HUES48 (cell line): ENCODE results near the gene HIPK2.
A peak's percentile ranks its signal among the peaks of the same experiment; 100 is the strongest.

Experiments used
- H3K27ac ChIP-seq: one replicate; pipeline ENCODE4 v1.7.0; 2013; ENCODE audit warnings: low read depth, low read length, inconsistent platforms
- H3K27me3 ChIP-seq: 2 replicates; pipeline ENCODE4 v1.6.1; 2013; ENCODE audit warnings: mild to moderate bottlenecking, low read length; ENCODE audit not compliant: control insufficient read depth, insufficient read depth
- H3K36me3 ChIP-seq: 2 replicates; pipeline ENCODE4 v1.6.1; 2013; ENCODE audit warnings: low read length; ENCODE audit not compliant: control insufficient read depth, insufficient read depth
- H3K4me1 ChIP-seq: 2 replicates; pipeline ENCODE4 v1.6.1; 2013; ENCODE audit warnings: mild to moderate bottlenecking, low read length; ENCODE audit not compliant: control insufficient read depth, insufficient read depth
- H3K4me3 ChIP-seq: 2 replicates; pipeline ENCODE4 v1.5.1; 2013; ENCODE audit warnings: mild to moderate bottlenecking, low read depth, low read length
- H3K9ac ChIP-seq: 2 replicates; pipeline ENCODE4 v1.6.1; 2013; ENCODE audit warnings: mild to moderate bottlenecking, low read depth, low read length, moderate library complexity
- H3K9me3 ChIP-seq: 2 replicates; pipeline ENCODE4 v1.6.1; 2013; ENCODE audit warnings: low read length; ENCODE audit not compliant: control insufficient read depth, insufficient read depth

The HIPK2 gene

DNA sequence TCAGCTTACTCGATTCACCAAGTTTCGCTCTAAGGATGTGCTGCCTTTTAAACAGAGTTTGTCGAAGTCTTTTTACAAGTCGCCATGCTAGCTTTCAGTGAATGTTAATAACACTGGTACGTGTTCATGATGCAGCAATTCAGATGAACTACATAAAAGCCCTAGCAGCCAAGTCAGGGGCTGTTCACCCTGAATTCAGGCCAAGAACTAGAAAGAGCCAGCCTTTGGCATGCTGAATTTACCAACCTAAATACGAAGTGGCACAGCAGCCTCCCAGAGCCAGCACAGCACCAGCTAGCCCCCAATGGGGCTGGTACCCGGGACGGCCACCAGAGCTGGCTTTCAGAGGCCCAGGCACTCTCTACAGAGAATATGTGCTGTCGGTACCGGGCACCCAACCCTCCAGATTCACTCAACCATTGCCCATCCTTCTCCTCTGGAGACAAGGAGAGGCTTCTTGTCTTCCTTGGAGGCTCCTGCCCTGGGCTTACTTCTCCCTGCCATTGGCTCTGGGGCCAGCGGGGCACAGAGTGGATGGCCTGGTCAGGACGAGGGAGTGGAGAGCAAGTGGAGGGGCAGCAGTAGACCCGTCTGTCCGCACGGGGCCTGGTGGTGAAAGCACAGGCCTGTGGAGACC, 64.2 kb downstream of the HIPK2 start:
- H3K9me3 ChIP-seq, result no peaks in the 10 kb centered on the region
- H3K36me3 ChIP-seq, result peaks cover 19% of the 10 kb centered on the region
- H3K4me1 ChIP-seq, result peaks cover 29% of the 10 kb centered on the region
- H3K27me3 ChIP-seq, result no peaks in the 10 kb centered on the region
- H3K27ac ChIP-seq, result peak overlapping the region; percentile 60
- H3K9ac ChIP-seq, result no peak overlapping the region
- no peak overlapping the region for H3K4me3 ChIP-seq

DNA sequence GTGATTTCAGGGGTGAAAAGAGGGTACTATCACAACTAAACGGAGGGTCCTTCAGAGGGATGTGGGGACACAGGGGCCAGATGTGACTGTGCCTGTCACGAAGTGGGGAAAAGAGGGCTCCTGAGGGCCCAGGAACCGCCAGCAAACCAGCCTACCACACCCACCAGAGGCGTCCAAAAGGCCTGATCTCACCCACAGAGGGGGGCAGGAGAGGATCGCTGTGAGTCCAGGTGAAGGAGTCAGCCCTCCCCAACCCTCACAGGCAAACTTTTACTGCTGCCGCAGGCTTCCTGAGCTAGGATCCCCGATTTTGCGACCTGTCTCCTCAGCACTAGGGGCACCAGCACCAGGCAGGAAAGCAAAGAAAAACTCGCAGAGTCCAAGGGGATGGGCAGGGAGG, 64.7 kb downstream of the HIPK2 start:
- Histone ChIP-seq H3K4me1 (peaks cover 29% of the 10 kb centered on the region), H3K27ac (no peak overlapping the region), H3K9me3 (no peaks in the 10 kb centered on the region), H3K9ac (no peak overlapping the region), H3K27me3 (no peaks in the 10 kb centered on the region), H3K36me3 (peaks cover 19% of the 10 kb centered on the region), H3K4me3 (no peak overlapping the region)

DNA sequence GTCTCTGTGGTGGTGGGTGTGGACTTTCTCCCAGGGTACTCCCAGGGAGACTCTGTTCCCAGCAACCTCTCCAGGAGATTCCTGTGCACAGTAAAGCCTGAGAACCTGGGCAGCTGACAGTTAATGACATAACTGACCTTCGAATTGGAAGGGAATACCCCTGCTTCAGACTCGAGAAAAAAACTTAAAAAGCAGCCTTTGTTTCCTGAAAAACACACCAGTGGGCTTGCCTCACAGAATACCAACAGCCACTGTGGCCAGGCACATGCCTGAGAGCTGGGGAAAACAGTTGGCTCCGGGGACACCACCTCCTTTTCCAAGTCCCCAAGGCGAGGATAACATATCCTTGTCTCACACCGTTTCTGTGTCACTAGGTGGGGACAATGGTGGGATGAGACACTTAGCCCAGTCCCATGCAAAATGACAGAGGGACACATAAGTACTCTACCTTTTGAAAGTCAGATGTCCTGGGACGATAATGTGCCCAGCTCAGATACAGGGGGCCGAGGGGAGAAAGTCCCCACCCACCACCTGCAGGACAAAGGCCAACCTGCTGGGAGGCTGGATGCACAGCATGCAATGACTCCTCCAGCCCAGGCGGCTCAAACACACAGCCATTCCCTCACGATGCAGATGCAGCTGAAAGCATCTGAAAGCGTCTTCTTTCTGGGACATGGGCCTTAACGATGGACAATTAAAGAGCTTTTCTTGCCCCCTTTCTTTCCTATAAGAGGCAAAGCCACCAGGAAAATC, 65.6 kb downstream of the HIPK2 start:
- no peaks in the 10 kb centered on the region for H3K9me3 ChIP-seq
- peak overlapping the region; percentile 79 for H3K27ac ChIP-seq
- H3K4me3 ChIP-seq, result 0 out of 2 replicates have a peak overlapping the region, but pooled peaks have one; percentile 10
- H3K9ac ChIP-seq, result no peak overlapping the region; the same call in 1 of the 2 replicates
- no peaks in the 10 kb centered on the region for H3K27me3 ChIP-seq
- peaks cover 29% of the 10 kb centered on the region for H3K4me1 ChIP-seq
- H3K36me3 ChIP-seq, result peaks cover 19% of the 10 kb centered on the region

DNA sequence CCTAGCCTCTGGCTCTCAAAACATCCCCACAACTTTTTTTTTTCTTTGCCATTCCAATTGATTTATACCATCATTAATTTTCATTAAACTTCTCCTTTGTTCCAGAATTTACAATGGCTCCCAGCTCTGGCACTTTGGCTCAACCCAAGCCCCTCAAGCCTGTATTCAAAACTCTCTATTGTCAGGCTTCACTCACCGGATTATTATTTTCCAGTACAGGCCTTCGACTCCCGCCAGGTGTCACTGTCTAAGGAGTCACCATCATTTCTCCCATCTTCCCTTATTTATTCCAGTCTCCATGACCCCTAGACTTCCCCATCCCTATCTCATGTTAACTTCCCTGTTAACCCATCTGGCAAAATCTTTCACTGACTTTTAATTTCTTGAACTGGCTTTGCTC, 67.8 kb downstream of the HIPK2 start:
- Histone ChIP-seq H3K4me1 (peaks cover 29% of the 10 kb centered on the region), H3K4me3 (no peak overlapping the region), H3K36me3 (0 out of 2 replicates have a peak, but pooled peaks cover 2% of the 10 kb centered on the region), H3K9ac (no peak overlapping the region), H3K9me3 (no peaks in the 10 kb centered on the region), H3K27me3 (no peaks in the 10 kb centered on the region), H3K27ac (no peak overlapping the region)

DNA sequence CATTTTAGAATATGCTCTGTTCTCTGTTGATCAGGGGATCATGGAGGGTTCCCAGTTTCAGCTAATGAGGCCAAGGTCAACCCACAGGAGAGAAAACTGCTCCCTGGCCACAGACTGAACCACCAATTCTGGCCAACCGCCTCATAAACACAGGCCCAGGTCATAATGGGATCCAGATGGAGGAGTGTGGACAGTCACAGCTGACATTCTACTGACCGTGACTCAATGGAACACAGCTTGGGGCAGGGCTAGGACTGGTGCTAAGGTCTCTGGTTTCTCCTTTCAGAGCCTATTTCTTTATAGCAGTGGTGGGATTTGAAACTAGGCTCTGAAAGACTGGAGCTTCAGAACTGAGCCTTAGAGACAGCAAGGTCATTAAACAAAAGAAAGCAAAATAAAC, 68.3 kb downstream of the HIPK2 start:
- no peaks in the 10 kb centered on the region for H3K9me3 ChIP-seq

DNA sequence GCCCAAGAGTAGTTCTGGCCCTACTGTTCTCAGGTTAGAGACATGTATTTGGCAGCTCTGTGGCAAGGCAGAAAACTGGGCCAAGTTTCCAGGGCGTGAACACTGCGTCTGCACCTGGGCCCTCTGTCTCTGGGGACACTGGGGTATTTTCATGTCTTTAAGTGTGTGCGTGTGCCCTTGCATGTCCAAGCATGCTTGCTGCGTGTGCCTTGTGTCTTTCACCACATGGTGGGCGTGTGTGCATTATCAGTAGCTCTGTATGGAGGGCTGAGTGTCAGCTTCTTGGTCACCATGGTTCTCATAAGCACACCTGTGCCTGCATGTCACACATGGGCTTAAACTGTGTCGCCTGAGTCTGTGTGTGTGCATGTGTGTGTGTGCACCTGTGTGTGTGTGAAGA, 69.3 kb downstream of the HIPK2 start:
- Histone ChIP-seq H3K27me3 (no peaks in the 10 kb centered on the region), H3K4me1 (peaks cover 22% of the 10 kb centered on the region), H3K4me3 (no peak overlapping the region), H3K9ac (no peak overlapping the region), H3K27ac (no peak overlapping the region), H3K9me3 (no peaks in the 10 kb centered on the region), H3K36me3 (no peaks in the 10 kb centered on the region)

More for the DNA sequence above, 68.3 kb downstream of the HIPK2 start:
- Histone ChIP-seq H3K9ac (no peak overlapping the region), H3K4me1 (peaks cover 29% of the 10 kb centered on the region), H3K27ac (no peak overlapping the region), H3K27me3 (no peaks in the 10 kb centered on the region), H3K36me3 (no peaks in the 10 kb centered on the region), H3K4me3 (no peak overlapping the region)

DNA sequence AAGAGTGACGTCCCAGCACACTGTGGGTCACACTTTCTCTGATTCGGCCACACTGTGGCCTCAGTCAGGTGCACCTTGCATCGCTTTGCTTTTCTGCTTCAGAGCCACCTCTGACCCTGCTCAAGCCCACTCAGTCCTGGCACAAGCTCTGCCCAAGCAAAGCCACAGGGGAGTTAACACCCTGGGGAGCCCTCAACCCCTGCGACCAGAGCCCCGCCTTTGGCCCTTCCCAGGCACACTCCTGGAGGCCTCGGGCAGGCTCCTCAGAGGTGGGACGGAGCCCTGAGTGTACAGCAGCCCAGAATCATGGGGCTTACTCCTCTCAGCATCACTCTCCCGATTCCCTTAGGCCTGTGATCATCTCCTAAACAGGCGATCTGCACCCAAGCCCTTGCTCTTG, 71.0 kb downstream of the HIPK2 start:
- Histone ChIP-seq H3K9me3 (no peaks in the 10 kb centered on the region), H3K36me3 (no peaks in the 10 kb centered on the region), H3K27ac (no peak overlapping the region), H3K27me3 (no peaks in the 10 kb centered on the region), H3K4me3 (no peak overlapping the region), H3K4me1 (peaks cover 6% of the 10 kb centered on the region), H3K9ac (no peak overlapping the region)

DNA sequence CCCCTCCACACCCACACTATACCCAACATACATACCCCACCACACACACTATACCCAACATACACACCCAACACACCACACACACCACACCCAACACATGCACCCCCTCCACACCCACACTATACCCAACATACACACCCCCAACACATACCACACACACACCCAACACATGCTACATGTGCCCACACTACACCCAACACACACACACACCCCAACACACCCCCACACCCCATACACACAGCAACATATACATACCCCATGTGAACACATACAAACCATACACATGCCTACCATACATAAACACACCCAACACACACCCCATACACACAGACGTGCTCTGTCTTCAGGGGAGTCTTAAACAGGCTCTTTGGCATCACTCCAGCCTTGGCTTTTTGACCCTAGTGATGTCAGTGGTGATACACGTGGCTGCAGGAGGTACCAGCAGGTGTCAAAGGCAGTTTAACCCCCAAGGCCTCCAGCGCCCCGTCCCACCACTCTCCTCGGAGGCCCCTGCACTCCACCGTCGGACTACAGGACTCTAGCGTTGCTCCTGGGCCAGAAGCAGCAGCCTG, 73.4 kb downstream of the HIPK2 start:
- no peaks in the 10 kb centered on the region for H3K9me3 ChIP-seq
- H3K4me3 ChIP-seq, result no peak overlapping the region
- no peak overlapping the region for H3K9ac ChIP-seq
- peaks cover 3% of the 10 kb centered on the region; the same call in 1 of the 2 replicates for H3K4me1 ChIP-seq
- H3K27ac ChIP-seq, result no peak overlapping the region
- no peaks in the 10 kb centered on the region for H3K27me3 ChIP-seq
- no peaks in the 10 kb centered on the region for H3K36me3 ChIP-seq

DNA sequence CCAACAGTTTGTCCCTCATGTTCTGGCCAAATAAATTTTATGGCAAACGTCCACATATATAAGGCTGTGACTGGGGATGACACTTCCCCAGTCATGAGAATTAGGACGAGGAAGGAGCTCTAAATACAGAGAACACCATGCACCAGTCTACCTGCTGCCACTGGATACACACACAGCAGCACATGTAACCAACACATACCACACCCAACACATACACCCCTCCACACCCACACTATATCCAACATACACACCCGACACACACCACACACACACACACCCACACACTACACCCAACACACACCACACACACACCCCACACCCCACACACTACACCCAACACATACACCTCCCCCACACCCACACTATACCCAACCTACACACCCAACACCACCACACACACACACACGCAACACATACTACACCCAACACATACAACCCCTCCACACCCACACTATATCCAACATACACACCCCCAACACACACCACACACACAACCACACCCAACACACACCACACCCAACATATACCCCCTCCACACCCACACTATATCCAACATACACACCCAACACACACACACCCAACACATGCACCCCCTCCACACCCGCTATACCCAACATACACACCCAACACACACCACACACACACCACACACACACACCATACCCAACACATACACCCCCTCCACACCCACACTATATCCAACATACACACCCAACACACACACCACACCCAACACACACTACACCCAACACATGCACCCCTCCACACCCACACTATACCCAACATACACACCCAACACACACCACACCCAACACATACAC, 74.1 kb downstream of the HIPK2 start:
- H3K9me3 ChIP-seq, result no peaks in the 10 kb centered on the region
- H3K9ac ChIP-seq, result no peak overlapping the region
- no peaks in the 10 kb centered on the region for H3K27me3 ChIP-seq
- H3K27ac ChIP-seq, result no peak overlapping the region
- H3K4me1 ChIP-seq, result peaks cover 3% of the 10 kb centered on the region; the same call in 1 of the 2 replicates
- H3K4me3 ChIP-seq, result no peak overlapping the region
- no peaks in the 10 kb centered on the region for H3K36me3 ChIP-seq

DNA sequence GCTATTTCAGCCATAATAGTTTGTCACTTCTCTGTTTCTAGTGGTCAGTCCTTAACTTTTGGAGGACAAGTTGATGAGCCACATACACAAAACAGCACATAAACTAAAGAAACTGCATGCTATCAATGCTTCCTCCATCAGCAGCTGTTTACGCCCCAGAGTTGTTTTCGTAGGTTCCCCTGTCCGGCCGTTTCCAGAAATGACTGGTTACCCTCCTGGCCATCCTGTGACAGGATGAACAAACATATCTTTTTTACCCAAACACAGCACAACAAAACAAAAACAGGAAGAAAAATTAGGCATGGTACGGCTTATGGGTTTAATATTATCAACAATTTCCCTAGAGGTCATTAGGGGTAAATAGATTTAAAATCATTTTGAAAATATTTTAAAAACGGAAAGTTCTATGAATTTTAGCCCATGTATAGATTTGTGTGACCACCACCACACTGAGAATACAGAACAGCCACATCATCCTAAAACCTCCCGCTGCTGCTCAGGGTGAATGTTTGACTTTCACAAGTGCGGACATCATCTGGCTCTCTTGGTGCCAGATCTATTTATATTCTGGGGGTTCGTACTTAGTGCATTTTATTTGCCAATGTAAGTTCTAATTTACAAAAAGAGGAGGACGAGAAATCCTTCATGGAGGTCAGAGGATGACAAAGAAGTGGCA, 74.8 kb downstream of the HIPK2 start:
- Histone ChIP-seq H3K4me3 (no peak overlapping the region), H3K9me3 (no peaks in the 10 kb centered on the region), H3K27ac (no peak overlapping the region), H3K4me1 (peaks cover 3% of the 10 kb centered on the region; the same call in 1 of the 2 replicates), H3K27me3 (no peaks in the 10 kb centered on the region), H3K36me3 (no peaks in the 10 kb centered on the region), H3K9ac (no peak overlapping the region)
